GM15510 (cell line): ENCODE results near the gene HCFC1R1.

Experiments
- POLR2A ChIP-seq: IDR thresholded peaks from 3 replicates; pipeline ENCODE4 v1.6.1; 2011; ENCODE audit warnings: borderline replicate concordance; ENCODE audit not compliant: insufficient read length; ENCODE audit errors: extremely low read depth

HCFC1R1 gene

GRCh38 chr16:3058139-3059030, 34.6 kb upstream of the HCFC1R1 start:
- no peak for TF ChIP-seq POLR2A

GRCh38 chr16:3057181-3058138, 33.7 kb upstream of the HCFC1R1 start:
- no peak for TF ChIP-seq POLR2A

- no peak for TF ChIP-seq POLR2A
Measured at GRCh38 chr16:3056336-3057180, 32.8 kb upstream of the HCFC1R1 start.

- no peak for TF ChIP-seq POLR2A
Measured at GRCh38 chr16:3054965-3055733, 31.4 kb upstream of the HCFC1R1 start.

- TF ChIP-seq POLR2A: no peak
Measured at GRCh38 chr16:3051494-3051893, 27.8 kb upstream of the HCFC1R1 start.

- no peak for TF ChIP-seq POLR2A
Measured at GRCh38 chr16:3051009-3051408, 27.3 kb upstream of the HCFC1R1 start.

GRCh38 chr16:3050487-3050886, 26.7 kb upstream of the HCFC1R1 start:
- TF ChIP-seq POLR2A: no peak

GRCh38 chr16:3049921-3050481, 26.3 kb upstream of the HCFC1R1 start:
- no peak for TF ChIP-seq POLR2A

- no peak for TF ChIP-seq POLR2A
Measured at GRCh38 chr16:3047387-3047720, 23.6 kb upstream of the HCFC1R1 start.

- no peak for TF ChIP-seq POLR2A
Measured at GRCh38 chr16:3046641-3047386, 23.1 kb upstream of the HCFC1R1 start.

GRCh38 chr16:3045758-3046640, 22.3 kb upstream of the HCFC1R1 start, which contains the start of gene MMP25:
MMP25 (plus strand) TSS chr16:3046561; CDS start chr16:3046918, 357 bp downstream.
- TF ChIP-seq POLR2A: no peak

- no peak for TF ChIP-seq POLR2A
Measured at GRCh38 chr16:3044708-3045107, 21.0 kb upstream of the HCFC1R1 start.
